Left kidney (tissue), 2 donors: ENCODE measurements around the gene DEFB124. TPM values are rescaled to one million over a fixed set of nuclear protein-coding genes. Genes with fewer than 3 reads are reported as not detected.
"Not testable (repeated sequence)": the region's sequence is repeated elsewhere in the genome, so short reads cannot be mapped to it uniquely, and the experiment has no call there.

Experiments
- DNase-seq: peaks from one replicate; pipeline ENCODE4 v3.0.0-alpha.2; 2013
- polyA plus RNA-seq: library from polyadenylated mRNA; unstranded; fragments of 120-200 nt; gene quantifications from one replicate; pipeline ENCODE4 v1.2.1, GENCODE V29; 2013; ENCODE audit not compliant: insufficient read length

DEFB124 gene
- polyA plus RNA-seq, 1 donor = 0.48 TPM

DNA sequence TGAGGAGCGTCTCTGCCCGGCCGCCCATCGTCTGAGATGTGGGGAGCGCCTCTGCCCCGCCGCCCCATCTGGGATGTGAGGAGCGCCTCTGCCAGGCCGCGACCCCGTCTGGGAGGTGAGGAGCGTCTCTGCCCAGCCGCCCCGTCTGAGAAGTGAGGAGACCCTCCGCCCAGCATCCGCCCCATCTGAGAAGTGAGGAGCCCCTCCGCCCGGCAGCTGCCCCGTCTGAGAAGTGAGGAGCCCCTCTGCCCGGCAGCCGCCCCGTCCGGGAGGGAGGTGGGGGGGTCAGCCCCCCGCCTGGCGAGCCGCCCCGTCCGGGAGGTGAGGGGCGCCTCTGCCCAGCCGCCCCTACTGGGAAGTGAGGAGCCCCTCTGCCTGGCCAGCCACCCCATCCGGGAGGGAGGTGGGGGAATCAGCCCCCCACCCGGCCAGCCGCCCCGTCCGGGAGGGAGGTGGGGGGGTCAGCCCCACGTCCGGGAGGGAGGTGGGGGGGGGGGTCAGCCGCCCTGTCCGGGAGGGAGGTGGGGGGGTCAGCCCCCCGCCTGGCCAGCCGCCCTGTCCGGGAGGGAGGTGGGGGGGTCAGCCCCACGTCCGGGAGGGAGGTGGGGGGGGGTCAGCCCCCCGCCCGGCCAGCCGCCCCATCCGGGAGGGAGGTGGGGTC lies 47.9 kb downstream of the DEFB124 start:
- not testable (repeated sequence) for DNase-seq

DNA sequence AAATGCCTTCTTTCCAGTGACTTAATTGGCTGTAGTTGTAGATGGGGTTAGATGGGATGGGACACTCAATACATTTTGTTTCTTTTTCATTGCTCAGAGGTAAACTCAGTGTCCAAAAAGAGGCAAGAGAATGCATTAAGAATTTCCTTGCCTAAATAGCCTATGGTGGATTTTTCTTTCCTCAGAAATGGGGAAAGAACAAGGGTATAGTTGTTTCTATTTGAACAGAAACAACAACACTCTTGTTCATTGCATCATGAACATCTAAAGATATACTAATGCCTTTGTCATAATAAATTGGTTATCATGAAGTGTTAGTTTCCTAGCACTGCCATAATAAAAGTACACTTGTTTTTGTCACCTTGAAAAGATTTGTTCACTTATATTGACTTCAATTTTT lies 49.1 kb downstream of the DEFB124 start:
- DNase-seq = no peak

- no peak for DNase-seq
Measured at GRCh38 chr20:31418307-31418706, 56.6 kb downstream of the DEFB124 start.

GRCh38 chr20:31415653-31416052 lies 59.3 kb downstream of the DEFB124 start:
- DNase-seq = no peak

Other genes starting within 250 kb of the DEFB124 start
- gene DEFB115, start 217.5 kb downstream of the DEFB124 start, polyA plus RNA-seq = not detected
- gene DEFB116, start 166.5 kb downstream of the DEFB124 start, polyA plus RNA-seq = not detected
- not detected for gene DEFB118, start 106.5 kb downstream of the DEFB124 start, polyA plus RNA-seq
- gene DEFB119, start 84.5 kb downstream of the DEFB124 start, polyA plus RNA-seq = not detected
- gene DEFB121, start 68.9 kb downstream of the DEFB124 start, polyA plus RNA-seq = not detected
- not detected for gene DEFB123, start 34.5 kb downstream of the DEFB124 start, polyA plus RNA-seq
- gene REM1, start 161 bp upstream of the DEFB124 start, polyA plus RNA-seq = 0.28 TPM
- gene HM13, start 39.3 kb upstream of the DEFB124 start, polyA plus RNA-seq = 139 TPM
- 132 TPM for gene ID1, start 130.2 kb upstream of the DEFB124 start, polyA plus RNA-seq
- 0.75 TPM for gene COX4I2, start 162.8 kb upstream of the DEFB124 start, polyA plus RNA-seq
- gene BCL2L1, start 247.7 kb upstream of the DEFB124 start, polyA plus RNA-seq = 66.2 TPM